Hematopoietic multipotent progenitor cell treated with erythropoietin and hydrocortisone succinate and interleukin-3 and kit ligand, for 17 days (in vitro differentiated cells): ENCODE measurements around the gene PLD4.

Experiments used
- DNase-seq: peaks from one replicate; pipeline ENCODE4 v3.0.0-alpha.2; 2015; ENCODE audit warnings: low spot score

Gene PLD4

GRCh38 chr14:104975481-104976197 is 51.0 kb downstream of the PLD4 start:
- peak; percentile 11 for DNase-seq

GRCh38 chr14:104976198-104977007 is 51.7 kb downstream of the PLD4 start:
- DNase-seq: peak; percentile 82

- DNase-seq: no peak
Measured at GRCh38 chr14:104977008-104977680, 52.5 kb downstream of the PLD4 start.

- peak; percentile 53 for DNase-seq
Measured at GRCh38 chr14:104977681-104978653, 53.3 kb downstream of the PLD4 start, which contains the start of gene AHNAK2. Gene AHNAK2, minus strand, starts transcription at chr14:104978374. Its CDS starts 137 bp downstream, at chr14:104978237.

GRCh38 chr14:104978746-104979691 is 54.3 kb downstream of the PLD4 start:
- no peak for DNase-seq

GRCh38 chr14:104979758-104980610 is 55.3 kb downstream of the PLD4 start:
- no peak for DNase-seq

GRCh38 chr14:104980611-104981531 is 56.2 kb downstream of the PLD4 start:
- no peak for DNase-seq

GRCh38 chr14:104981699-104982541 is 57.2 kb downstream of the PLD4 start:
- no peak for DNase-seq

- DNase-seq: no peak
Measured at GRCh38 chr14:104982548-104983230, 58.0 kb downstream of the PLD4 start.
